NB4 (cell line): ENCODE measurements around the gene AUTS2.

ENCODE experiments used
- CTCF ChIP-seq: IDR thresholded peaks from one replicate; pipeline ENCODE4 v1.5.1; 2012; ENCODE audit warnings: low read depth, low read length
- MYC ChIP-seq: IDR thresholded peaks from 2 replicates; pipeline ENCODE4 v1.6.1; 2011; ENCODE audit warnings: low read depth, low read length
- POLR2A ChIP-seq: IDR thresholded peaks from 2 replicates; pipeline ENCODE4 v1.6.1; 2011; ENCODE audit warnings: mild to moderate bottlenecking; ENCODE audit not compliant: insufficient read length; ENCODE audit errors: extremely low read depth
- TF ChIP-seq, protein P1 (sequence below): IDR thresholded peaks from 2 replicates; pipeline ENCODE4 v1.6.1; 2011; ENCODE audit warnings: low read depth, low read length

DNA sequence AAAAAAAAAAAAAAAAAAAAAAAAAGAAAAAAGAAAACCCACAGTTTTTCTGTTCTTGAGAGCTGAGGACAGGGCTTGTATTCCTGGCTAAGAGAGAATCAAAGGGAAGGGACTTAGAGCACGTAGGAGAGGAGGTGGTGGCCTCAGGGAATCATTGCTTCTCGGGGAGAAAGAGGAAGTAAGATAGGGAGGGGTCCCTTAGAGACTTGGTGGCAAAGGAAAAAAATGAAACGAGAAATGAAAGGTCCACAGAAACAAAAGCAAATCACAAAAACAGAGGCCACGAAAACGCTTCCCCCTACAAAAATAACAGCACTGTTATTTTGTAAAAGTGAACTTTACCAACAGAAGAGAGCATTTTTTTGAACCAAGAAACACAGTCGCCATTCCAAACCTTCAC is 1210.6 kb downstream of the AUTS2 start:
- TF ChIP-seq CTCF: no peak
- no peak for TF ChIP-seq POLR2A
- TF ChIP-seq MYC: no peak
- TF ChIP-seq, protein P1, sequence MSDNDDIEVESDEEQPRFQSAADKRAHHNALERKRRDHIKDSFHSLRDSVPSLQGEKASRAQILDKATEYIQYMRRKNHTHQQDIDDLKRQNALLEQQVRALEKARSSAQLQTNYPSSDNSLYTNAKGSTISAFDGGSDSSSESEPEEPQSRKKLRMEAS: no peak
